Kasumi-1 (cell line): ENCODE data around the gene CCL17.
A peak's percentile ranks its signal among the peaks of the same experiment; 100 is the strongest.
"Not testable (repeated sequence)": the region's sequence is repeated elsewhere in the genome, so short reads cannot be mapped to it uniquely, and the experiment has no call there.

Experiments used
- DNase-seq, 2 experiments: peaks; one replicate each; lab custom pipeline; 2025; lab: John Stamatoyannopoulos, UW

CCL17 gene

DNA sequence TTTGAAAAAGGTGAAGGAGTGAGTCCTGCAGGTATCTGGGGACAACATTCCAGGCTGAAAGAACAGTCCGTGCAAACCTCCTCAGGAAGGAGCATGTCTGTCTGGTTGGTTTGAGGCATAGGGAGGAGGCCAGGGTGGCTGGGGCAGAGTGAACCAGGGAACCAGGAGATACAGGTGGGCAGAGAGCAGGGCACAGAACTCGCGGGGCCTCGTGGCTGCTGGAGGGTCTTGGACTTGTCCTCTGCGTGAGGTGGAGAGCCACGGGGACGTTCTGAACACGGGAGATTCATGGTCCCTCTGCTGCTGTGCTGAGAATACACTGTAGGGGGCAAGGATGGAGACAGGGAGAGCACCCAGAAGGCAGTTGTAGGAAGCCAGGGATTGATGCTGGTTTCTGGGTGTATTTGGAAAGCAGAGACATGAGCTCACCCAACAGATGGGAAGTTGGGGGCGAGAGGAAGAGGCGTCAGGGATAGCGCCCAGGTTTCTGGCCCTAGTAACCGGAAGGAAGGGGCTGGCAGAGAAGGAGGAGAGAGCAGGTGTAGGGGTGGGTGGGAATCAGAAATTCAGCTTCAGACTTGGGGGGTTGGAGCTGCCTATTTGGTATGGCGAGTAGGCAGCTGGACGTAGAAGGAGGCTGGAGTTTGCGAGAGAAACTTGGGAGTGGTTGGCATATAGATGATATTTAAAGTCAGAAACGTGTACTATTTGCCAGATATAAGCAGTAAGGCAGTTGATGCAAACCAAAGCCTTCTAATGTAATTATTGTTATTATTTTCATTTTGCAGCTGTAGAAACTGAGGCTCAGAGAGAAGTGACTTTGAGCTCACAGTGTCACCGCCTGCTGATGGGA lies at the start of gene CCL17:
Gene CCL17 (plus strand): TSS at position 803 of the 853 bp plus-strand sequence. CDS start 9,166 bp downstream, outside the sequence.
- no peak for DNase-seq

DNA sequence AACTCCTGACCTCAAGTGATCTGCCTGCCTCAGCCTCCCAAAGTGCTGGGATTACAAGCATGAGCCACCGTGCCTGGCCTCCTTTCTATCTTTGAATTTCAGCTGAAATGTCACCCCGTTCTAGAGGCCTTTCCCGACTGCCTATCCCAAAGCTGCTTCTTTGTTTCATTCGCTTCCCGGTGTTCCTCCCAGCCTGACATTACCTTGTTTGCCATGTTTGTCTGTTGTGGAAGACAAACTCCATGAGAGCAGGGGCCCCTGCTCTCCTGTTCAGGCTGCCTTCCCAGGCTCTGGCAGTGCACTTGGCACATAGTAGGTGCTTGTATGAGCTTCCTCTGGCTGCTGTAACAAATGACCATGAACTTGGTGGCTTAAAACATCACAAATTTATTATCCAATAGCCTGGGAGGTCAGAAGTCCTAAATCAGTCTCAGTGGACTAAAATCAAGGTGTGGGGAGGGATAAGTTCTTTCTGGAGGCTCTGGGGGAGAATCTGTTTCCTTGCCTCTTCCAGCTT lies 48.6 kb upstream of the CCL17 start:
- no peak for DNase-seq

DNA sequence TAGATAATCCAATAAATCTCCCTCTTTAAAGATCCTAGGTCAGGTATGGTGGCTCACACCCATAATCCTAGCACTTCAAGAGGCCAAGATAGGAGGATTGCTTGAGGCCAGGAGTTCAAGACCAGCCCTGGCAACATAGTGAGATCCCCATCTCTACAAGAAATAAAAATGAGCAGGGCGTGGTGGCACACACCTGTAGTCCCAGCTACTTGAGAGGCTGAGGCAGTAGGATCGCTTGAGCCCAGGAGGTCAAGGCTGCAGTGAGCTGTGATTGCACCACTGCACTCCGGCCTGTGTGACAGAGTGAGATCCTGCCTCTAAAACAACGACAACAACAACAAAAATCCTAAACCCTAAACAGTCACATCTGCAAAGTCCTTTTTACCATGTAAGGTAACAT lies 48.0 kb upstream of the CCL17 start:
- DNase-seq: no peak

DNA sequence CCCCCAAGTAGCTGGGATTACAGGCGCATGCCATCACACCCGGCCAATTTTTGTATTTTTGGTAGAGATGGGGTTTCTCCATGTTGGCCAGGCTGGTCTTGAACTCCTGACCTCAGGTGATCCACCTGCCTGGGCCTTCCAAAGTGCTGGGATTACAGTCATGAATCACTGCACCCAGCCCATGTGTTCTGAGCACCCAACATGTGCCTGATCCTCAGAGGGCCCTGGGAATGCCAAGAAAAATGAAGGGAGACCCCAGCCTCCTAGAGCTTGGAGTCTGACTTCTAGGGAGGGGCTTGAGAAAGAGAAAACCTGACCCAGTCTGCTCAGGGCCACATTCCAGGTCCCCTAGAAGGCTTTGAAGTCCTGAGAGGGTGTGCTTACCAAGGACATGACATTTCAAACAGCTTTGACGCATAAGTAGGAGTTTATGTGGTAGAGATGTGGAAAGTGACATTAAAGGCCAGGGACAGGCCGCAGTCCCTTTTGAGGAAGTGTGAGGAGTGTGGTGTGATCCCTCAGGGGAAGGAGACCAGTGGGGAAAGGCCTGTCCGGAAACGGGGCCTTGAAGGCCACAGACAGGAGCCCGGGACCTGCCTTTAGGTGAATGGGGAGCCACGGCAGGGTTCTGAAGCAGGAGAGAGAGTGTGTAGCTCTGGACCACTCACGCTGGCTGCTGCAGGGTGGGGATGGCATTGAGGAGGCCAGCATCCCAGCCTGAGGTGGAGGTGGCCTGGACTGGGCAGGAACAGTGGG lies 47.1 kb upstream of the CCL17 start:
- peak in 1 of 2 experiments; percentile 21 for DNase-seq

DNA sequence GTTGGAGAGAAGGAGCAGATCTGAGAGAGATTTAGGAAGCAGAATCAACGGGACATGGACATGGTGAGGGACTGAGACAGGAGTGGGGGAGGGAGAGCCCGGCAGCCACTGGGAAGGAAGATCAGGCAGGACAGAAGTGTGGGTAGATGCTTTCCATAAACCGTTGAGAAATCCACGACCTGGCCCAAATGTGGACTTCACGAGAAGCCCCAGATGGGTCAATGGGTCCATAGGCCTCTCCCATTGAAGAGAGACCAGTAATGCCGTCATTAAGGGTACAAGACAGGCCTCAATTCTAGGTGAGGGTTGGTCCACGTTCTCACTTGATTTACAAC lies 46.5 kb upstream of the CCL17 start:
- DNase-seq: no peak

DNA sequence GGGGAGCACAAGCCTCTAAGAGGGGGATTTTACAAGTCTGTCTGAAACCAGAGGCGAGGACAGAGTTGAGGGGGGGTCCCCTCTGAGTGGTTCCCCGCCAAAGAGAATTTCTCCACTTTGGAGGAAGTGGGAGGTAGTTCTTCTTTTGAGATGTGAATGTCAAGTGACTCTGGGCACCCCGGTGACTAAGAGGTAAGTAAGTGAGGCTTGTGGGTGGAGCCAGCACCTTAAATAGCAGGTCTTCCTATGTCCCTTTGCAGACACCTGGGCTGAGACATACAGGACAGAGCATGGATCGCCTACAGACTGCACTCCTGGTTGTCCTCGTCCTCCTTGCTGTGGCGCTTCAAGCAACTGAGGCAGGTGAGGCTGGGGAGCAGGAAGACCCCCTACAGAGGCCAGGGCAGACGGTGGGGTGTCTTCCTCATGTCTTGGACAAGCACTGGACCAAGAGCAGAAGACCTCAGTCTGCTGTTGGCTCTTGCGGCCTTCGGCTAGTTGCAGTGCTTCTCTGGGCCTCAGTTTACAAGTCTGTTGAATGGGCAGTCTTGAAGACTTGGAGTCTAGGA lies 46.0 kb upstream of the CCL17 start, which contains the start of gene CCL22:
Gene CCL22 (plus strand): TSS at position 257 of the 569 bp plus-strand sequence. CDS start 34 bp downstream, at position 291.
- no peak for DNase-seq

DNA sequence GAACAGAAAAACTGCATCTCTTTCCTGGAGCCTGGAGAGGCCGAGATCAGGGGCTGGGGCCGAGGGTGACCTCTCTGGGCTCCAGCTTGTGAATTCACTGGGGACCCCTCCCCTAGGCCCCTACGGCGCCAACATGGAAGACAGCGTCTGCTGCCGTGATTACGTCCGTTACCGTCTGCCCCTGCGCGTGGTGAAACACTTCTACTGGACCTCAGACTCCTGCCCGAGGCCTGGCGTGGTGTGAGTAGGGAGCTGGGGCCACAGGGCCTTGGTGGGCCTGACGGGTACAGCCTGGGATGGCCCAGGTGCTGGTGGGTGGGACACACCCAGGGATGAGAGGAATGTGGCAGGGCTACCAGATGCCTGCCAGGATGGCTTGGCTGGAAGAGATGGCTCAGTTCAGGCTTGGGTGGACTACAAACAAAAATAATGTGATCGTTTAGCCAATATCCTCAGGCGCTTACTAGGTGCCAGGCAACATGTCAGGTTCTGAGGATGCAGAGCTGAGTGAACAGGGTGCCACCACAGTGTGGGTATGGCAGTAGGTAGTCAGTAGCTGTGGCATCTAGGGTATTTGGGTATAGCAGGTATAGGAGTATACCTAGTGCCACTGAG lies 44.1 kb upstream of the CCL17 start:
- DNase-seq: no peak

DNA sequence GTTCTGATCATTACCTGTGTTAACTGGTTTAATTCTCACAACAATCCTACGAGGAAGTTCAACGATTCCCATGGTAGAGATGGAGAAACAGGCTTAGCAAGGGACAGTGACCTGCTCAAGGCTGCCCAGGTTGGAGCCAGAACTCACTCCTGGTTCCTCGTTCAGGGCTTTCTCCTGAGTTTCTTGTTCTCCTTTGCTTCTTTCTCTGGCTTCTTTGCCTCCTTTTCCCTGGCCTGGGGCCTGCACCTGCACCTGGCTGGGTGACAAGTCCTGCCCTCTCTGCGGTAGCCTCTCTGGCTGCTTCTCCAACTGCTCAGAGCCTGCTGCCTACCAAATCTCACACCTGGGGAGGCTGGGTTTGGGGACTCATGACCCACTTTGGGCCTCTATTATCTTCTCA lies 43.2 kb upstream of the CCL17 start:
- no peak for DNase-seq

DNA sequence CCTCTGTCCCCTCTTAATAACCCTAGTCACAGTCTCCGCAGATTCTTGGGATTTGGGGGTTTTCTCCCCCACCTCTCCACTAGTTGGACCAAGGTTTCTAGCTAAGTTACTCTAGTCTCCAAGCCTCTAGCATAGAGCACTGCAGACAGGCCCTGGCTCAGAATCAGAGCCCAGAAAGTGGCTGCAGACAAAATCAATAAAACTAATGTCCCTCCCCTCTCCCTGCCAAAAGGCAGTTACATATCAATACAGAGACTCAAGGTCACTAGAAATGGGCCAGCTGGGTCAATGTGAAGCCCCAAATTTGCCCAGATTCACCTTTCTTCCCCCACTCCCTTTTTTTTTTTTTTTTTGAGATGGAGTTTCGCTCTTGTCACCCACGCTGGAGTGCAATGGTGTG lies 40.4 kb upstream of the CCL17 start:
- DNase-seq: no peak

DNA sequence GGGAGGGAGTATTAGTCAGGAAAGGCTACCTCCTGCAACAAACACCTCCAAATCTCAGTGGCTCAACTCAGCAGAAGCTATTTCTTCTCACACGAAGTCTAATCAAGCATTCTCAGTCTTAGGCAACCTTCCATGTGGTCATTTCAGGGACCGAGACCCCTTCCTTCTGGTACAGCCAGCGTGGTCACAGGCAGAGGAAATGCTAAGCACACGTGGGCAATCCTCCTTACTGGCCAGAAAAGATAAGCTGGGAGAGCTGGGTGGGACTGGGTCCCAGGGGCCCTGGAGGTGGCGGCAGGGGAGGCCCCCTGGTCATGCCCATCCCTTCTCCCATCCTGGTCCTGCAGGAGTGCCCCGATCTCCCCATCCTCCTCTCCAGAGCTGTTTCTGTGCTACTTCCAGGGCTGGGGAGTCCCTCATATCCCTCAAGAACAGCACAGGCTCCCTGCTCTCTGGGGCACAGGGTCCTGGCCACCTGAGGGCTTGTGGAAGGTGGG lies 38.0 kb upstream of the CCL17 start:
- no peak for DNase-seq

DNA sequence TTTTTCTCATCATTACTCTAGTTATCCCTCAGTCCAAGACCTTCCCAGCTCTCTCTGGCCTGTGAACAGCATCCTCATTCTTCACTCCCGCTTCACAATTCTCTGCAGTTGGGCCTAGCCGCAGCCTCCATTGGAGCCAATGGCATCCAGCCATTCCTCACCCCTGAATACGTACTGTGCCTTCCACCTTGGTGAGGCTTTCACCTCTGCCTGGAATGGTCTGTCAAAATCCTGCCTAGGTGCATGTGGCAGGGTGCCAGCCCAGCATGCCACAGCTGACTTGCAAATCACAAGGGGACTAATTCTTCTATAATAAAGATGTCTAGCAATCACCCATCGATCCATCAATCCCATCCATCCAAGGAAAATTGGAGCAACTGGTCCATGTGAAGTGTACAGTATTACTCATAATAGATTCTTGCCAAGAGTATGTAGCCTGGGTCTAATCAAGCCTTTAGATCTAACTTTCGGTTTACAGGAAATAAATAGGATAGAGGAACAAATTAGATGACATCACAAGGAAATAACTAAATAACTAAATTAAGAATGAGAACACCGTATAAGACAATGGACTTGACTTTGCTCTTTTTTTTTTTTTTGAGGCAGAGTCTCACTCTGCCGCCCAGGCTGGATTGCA lies 37.3 kb upstream of the CCL17 start:
- no peak for DNase-seq

DNA sequence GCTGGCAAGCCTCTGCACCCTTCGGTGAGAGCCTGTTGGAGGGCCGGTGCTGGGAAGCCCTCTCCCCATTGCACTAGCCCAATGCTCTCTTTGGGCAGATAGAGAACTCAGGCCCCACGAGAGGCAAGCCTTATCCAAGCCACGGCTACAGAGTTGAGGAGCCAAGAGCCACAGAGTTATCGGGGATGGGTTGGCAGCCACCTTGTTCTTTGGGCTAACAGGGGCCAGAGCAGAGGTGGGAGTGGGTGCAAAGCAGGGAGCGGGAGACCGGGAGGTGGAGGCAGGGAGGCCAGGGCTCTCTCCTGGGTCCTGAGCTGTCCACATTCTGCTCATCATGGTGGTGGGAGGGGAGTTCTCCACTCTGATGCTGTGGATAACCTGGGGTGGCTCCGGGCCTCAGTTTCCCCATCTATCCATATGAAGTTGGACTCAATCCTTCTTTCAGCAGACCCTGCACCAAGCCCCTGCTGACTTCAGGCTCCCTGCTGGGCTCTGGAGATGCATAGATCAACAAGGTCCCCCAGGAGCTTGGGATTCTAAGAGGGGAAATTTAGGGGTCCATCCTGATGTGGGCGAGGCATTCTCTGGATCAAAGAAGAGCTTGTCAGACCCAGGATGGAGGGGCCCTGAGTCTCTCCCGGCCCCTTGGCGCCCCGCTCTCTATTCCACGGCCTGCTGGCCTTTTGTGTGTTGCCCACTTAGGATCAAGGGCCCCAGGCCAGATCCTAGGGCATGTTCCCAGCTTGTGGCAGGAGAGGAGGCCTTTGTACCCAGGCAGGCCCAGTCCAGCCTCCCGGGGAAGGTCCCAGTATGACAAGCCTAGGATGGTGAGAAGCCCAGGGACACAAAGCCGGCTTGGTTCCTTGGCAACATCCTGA lies 32.8 kb upstream of the CCL17 start:
- DNase-seq: no peak

DNA sequence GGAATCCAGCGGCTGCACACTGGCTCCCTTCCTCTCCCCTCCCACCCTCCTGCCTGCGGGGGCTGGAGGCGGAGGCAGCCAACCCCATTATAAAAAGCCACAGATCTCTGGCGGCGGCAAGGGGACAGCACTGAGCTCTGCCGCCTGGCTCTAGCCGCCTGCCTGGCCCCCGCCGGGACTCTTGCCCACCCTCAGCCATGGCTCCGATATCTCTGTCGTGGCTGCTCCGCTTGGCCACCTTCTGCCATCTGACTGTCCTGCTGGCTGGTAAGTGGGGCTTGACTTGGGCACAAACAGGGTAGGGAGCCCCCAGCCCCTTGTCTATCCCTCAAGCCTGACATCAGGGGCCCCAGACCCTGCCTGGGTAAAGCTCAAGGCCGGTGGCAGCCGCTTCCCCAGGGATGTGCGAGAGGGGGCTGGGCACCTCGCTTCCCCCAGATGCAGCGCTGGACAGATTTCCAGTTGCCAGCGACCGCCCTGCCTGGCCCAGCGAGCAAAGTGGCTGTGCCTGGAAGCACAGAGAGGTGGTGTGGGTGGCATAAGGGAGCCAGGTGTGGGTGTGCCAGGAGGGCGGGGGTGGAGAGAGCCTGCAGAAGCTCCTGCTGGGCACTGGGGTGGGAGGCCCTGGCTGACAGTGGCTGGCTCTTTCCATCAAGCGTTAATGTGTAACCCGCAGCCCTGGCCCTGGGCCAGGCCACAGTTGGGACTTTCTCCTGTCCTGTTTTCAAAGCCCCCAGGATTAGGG lies 32.0 kb upstream of the CCL17 start, which contains the start of gene CX3CL1:
Gene CX3CL1 (plus strand): TSS at position 119 of the 745 bp plus-strand sequence. CDS start 79 bp downstream, at position 198.
- DNase-seq: no peak

DNA sequence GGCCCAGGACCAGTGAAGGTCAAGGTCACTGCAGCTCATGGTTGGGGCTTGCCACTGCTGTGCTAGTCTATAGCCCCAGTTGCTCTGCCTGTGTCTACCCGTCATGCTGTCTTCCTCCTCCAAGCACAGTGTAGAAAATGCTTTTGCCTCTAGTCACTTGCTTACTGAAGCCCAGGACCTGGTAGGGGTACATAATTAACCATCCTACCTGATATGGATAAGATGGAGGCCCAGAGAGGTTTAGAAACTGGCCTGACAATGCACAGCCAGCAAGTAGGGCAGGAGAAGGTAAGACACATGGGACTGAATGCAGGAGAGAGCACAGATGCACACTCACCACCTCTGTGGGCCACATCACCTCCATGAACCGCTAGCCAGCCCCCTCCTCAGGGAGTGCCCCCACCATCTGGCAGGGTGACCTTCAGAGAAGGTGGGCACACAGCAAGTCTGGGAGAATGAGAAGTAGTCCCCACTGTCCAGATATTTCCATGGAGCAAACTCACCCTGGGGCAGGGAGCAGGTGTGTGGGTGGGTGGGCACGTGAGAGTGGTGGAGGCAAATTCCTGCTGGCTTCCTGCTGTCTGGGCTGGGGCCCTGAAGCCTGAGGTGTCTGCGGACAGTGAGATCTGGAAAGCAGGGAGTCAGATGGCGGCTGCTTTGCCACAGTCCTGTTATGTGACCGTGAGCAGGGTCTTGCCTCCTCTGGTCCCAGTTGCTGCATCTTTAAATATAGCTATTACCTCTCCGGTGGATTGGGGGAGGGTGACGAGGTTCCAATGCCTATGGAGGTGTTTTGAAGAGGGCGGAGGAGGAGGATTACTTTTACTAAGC lies 31.2 kb upstream of the CCL17 start:
- DNase-seq: no peak

DNA sequence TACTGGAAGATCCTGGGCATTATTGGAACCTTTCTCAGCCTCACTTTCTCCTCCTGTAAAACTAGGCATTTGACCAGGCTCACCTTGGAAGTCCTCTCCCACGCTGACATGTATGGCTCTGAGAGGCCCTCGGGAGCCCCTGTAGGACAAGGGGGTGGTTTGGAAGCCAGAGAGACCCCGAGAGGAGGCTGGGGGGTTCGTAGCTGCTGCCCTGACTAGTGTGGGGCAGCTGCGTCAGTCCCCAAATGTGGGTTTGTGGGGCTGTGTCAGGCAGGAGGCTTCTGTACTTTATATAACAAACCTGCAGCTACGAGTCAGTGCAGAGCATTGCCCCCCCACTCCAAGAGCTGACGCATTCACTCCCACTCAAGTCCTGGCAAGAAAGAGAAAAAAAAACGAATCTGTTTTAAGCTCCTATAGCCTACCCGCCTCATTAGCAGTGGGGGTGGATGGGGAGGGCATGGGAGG lies 30.5 kb upstream of the CCL17 start:
- DNase-seq: no peak

DNA sequence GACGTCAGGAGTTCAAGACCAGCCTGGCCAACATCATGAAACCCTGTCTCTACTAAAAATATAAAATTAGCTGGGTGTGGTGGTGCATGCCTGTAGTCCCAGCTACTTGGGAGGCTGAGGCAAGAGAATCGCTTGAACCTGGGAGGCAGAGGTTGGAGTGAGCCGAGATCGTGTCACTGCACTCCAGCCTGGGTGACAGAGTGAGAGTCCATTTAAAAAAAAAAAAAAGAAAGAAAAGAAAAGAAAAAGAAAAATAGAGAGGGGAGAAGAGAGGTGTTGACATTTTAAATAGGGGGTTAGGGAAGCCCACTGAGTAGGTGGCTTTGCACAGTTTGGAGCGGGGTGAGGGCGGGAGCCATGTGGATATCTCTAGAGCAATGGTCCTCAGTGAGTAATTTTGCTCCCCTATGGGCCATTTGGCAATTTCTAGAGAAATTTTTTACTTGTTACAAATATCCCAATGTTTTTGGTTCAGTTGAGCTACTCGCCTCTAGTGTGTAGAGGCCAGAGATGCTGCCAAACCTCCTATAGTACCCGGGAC lies 29.6 kb upstream of the CCL17 start:
- DNase-seq: not testable (repeated sequence)

DNA sequence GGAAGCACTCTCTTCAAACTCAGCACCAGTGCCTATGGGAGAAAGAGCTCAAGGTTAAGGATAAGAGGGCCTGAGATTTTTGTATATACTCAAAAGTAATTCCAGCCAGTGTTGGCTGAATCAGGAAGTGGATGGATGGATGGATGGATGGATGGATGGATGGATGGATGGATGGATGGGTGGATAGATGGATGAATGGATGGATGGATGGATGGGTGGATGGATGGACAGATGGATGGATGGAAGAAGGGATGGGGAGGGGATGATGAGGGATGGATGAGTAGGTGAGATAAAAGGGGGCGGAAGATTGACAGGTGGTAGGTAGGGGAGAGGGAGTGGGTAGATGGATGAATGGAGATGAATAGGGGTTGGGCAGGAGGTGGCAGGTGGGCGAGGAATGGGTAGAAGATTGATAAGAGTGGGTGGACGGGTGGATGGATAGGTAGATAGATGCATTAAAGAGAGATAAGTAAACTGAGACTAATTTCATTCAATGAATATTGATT lies 28.2 kb upstream of the CCL17 start:
- DNase-seq: no peak
